Small intestine (tissue), 7 donors: ENCODE results near the gene STT3A. TPM values are rescaled to one million over a fixed set of nuclear protein-coding genes. Genes with fewer than 3 reads are reported as not detected.
"Not testable (repeated sequence)": the region's sequence is repeated elsewhere in the genome, so short reads cannot be mapped to it uniquely, and the experiment has no call there.

ENCODE experiments used
- DNase-seq, 2 donors: peaks; one replicate each; pipeline versions ENCODE4 v3.0.0 to v3.0.0-alpha.2; 2013
- FAIRE-seq: peaks from 2 replicates; lab custom pipeline; 2012; peaks lifted over from hg19 to GRCh38; lab: Jason Lieb, UNC
- H3K27ac ChIP-seq, 3 donors: one replicate each; pipeline ENCODE4 v1.5.1; 2013; ENCODE audit warnings: low read length in 2 of 3, mild to moderate bottlenecking in 2 of 3, control low read depth in 1 of 3, inconsistent platforms in 1 of 3, low read depth in 1 of 3, moderate library complexity in 1 of 3
- H3K27me3 ChIP-seq, 3 donors: one replicate each; pipeline ENCODE4 v1.6.1; 2013; ENCODE audit warnings: low read length in 3 of 3, inconsistent platforms in 1 of 3; ENCODE audit not compliant: control insufficient read depth in 3 of 3, insufficient read depth in 3 of 3
- H3K36me3 ChIP-seq, 3 donors: one replicate each; pipeline ENCODE4 v1.6.1; 2013; ENCODE audit warnings: low read length in 3 of 3, inconsistent platforms in 1 of 3, low read depth in 1 of 3, mild to moderate bottlenecking in 1 of 3, moderate library complexity in 1 of 3; ENCODE audit not compliant: control insufficient read depth in 3 of 3, insufficient read depth in 2 of 3
- H3K4me1 ChIP-seq, 3 donors: one replicate each; pipeline ENCODE4 v1.6.1; 2013; ENCODE audit warnings: low read length in 2 of 3, inconsistent platforms in 1 of 3, low read depth in 1 of 3, mild to moderate bottlenecking in 1 of 3, moderate library complexity in 1 of 3; ENCODE audit not compliant: control insufficient read depth in 3 of 3, insufficient read depth in 2 of 3
- H3K4me3 ChIP-seq, 3 donors: one replicate each; pipeline ENCODE4 v1.5.1; 2013; ENCODE audit warnings: low read length in 3 of 3, control low read depth in 1 of 3, inconsistent platforms in 1 of 3, low read depth in 1 of 3, mild to moderate bottlenecking in 1 of 3, moderate library complexity in 1 of 3
- H3K9me3 ChIP-seq, 2 donors: one replicate each; pipeline ENCODE4 v1.6.1; 2013; ENCODE audit warnings: low read depth in 1 of 2, low read length in 1 of 2; ENCODE audit not compliant: control insufficient read depth in 2 of 2, insufficient read depth in 1 of 2
- WGBS, 3 donors: extraction: QIAGEN DNeasy Blood & Tissue Kit; methylation state at CpG; one replicate each; pipeline ENCODE4 v1.1.7; 2013; 5-methylcytosine and 5-hydroxymethylcytosine counted together
- polyA plus RNA-seq, 4 donors: library from polyadenylated mRNA; stranded (reverse) in 3 of 4; unstranded in 1 of 4; fragments of 200-250 nt in 3 of 4; fragments of 120-200 nt in 1 of 4; gene quantifications; one replicate each; pipeline versions ENCODE4 v1.2.1 to v1.2.3, GENCODE V29; 2013
- donor health status: healthy with polysubstance abuse.
- donor health status: control.
- donor health status: control.
- donor health status: Bipolar disorder and iron deficiency.
- donor health status: healthy.

Gene STT3A
- polyA plus RNA-seq, 4 donors, result 16.5 to 195 (median 48.2) TPM

- H3K27me3 ChIP-seq, H3K4me1 ChIP-seq, DNase-seq, H3K27ac ChIP-seq, FAIRE-seq, H3K9me3 ChIP-seq, H3K4me3 ChIP-seq: not testable (repeated sequence)
- H3K36me3 ChIP-seq, result peaks cover 9 to 47% (median 24%) of the 10 kb centered on the region in 3 donors
- WGBS, 3 donors, result 92 to 97% (median 94%) methylated on average over 14 of the region's 14 CpGs
Observed at GRCh38 chr11:125577181-125577580, 15.5 kb upstream of the STT3A start.

- 93 to 98% (median 96%) methylated on average over 2 of the region's 2 CpGs for whole genome bisulfite sequencing, 3 donors
Observed at GRCh38 chr11:125578783-125579182, 13.9 kb upstream of the STT3A start.

GRCh38 chr11:125579811-125580210 is 12.8 kb upstream of the STT3A start:
- WGBS, 3 donors, result 97 to 98% (median 98%) methylated on average over 5 of the region's 5 CpGs
- DNase-seq (no peak), FAIRE-seq (no peak)
- Histone ChIP-seq H3K27me3 (no peaks in the 10 kb centered on the region), H3K36me3 (peaks cover 18 to 45% (median 22%) of the 10 kb centered on the region in 3 donors), H3K9me3 (no peaks in the 10 kb centered on the region), H3K4me1 (no peaks in the 10 kb centered on the region), H3K27ac (no peak overlapping the region), H3K4me3 (no peak overlapping the region)

More at GRCh38 chr11:125578783-125579182, 13.9 kb upstream of the STT3A start:
- H3K36me3 ChIP-seq, result peaks cover 17 to 46% (median 22%) of the 10 kb centered on the region in 3 donors
- no peak overlapping the region for H3K27ac ChIP-seq
- FAIRE-seq, result no peak
- no peaks in the 10 kb centered on the region for H3K9me3 ChIP-seq
- no peak overlapping the region for H3K4me3 ChIP-seq
- no peaks in the 10 kb centered on the region for H3K27me3 ChIP-seq
- no peaks in the 10 kb centered on the region for H3K4me1 ChIP-seq
- DNase-seq, result no peak

- H3K9me3 ChIP-seq, result no peaks in the 10 kb centered on the region
- FAIRE-seq (no peak), DNase-seq (no peak)
- no peak overlapping the region for H3K4me3 ChIP-seq
- 95 to 96% (median 96%) methylated on average over 11 of the region's 11 CpGs for WGBS, 3 donors
- H3K27ac ChIP-seq, result no peak overlapping the region
- peaks cover 9 to 28% (median 9%) of the 10 kb centered on the region in 3 donors for H3K36me3 ChIP-seq
- H3K27me3 ChIP-seq, result no peaks in the 10 kb centered on the region
- H3K4me1 ChIP-seq, result no peaks in the 10 kb centered on the region
Observed at GRCh38 chr11:125583496-125583895, 9.2 kb upstream of the STT3A start.

DNA sequence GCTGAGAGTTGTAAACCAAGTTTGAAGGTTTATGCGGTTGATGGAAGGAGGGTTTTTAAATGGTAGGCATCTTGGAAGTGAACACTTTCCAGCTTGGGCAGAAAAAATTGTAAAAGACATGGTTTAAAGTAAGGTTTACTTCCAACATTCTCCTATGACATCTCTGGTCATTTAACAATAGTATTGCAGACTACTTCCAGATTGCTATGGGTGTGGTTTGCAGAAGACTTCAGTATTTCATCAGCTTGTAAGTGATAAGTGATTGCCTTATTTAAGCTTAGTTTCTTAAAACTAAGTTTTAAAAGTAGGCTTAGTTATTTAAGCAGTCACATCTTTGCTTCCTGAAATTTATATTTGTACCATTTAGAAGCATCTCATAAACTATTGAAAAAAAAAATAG is 7.2 kb upstream of the STT3A start:
- DNase-seq (no peak), FAIRE-seq (no peak)
- H3K27me3 ChIP-seq, result no peaks in the 10 kb centered on the region
- no peaks in the 10 kb centered on the region for H3K9me3 ChIP-seq
- WGBS, 3 donors, result 93 to 100% (median 95%) methylated on average over 1 of the region's 1 CpG
- no peak overlapping the region for H3K4me3 ChIP-seq
- H3K36me3 ChIP-seq, result peaks cover 2 to 18% (median 9%) of the 10 kb centered on the region in 3 donors
- no peaks in the 10 kb centered on the region for H3K4me1 ChIP-seq
- H3K27ac ChIP-seq, result no peak overlapping the region

- no peaks in the 10 kb centered on the region for H3K4me1 ChIP-seq
- DNase-seq (no peak), FAIRE-seq (no peak)
- H3K9me3 ChIP-seq, result no peaks in the 10 kb centered on the region
- no peaks in the 10 kb centered on the region for H3K27me3 ChIP-seq
- H3K27ac ChIP-seq, result no peak overlapping the region
- 71 to 74% (median 73%) methylated on average over 3 of the region's 3 CpGs for WGBS, 3 donors
- peaks cover 2 to 16% (median 9%) of the 10 kb centered on the region in 3 donors for H3K36me3 ChIP-seq
- H3K4me3 ChIP-seq, result no peak overlapping the region
Observed at GRCh38 chr11:125586623-125587022, 6.0 kb upstream of the STT3A start.

- Histone ChIP-seq H3K36me3 (peaks cover 2 to 12% (median 9%) of the 10 kb centered on the region in 3 donors), H3K27ac (no peak overlapping the region), H3K9me3 (no peaks in the 10 kb centered on the region), H3K4me1 (no peaks in the 10 kb centered on the region), H3K4me3 (no peak overlapping the region), H3K27me3 (no peaks in the 10 kb centered on the region)
- 92 to 94% (median 92%) methylated on average over 1 of the region's 1 CpG for WGBS, 3 donors
- DNase-seq (no peak), FAIRE-seq (no peak)
Observed at GRCh38 chr11:125587480-125587879, 5.2 kb upstream of the STT3A start.

- no peak for FAIRE-seq
- WGBS, 3 donors, result 24 to 53% (median 40%) methylated on average over 3 of the region's 3 CpGs
- no peaks in the 10 kb centered on the region for H3K9me3 ChIP-seq
Observed at GRCh38 chr11:125588505-125588904, 4.1 kb upstream of the STT3A start.

More at GRCh38 chr11:125588505-125588904, 4.1 kb upstream of the STT3A start:
- Histone ChIP-seq H3K27ac (no peak overlapping the region), H3K27me3 (no peaks in the 10 kb centered on the region), H3K4me3 (no peak overlapping the region), H3K36me3 (peaks cover 2 to 6% (median 4%) of the 10 kb centered on the region in 3 donors), H3K4me1 (peaks cover 0 to 1% (median 0%) of the 10 kb centered on the region in 3 donors)
- no peak for DNase-seq
